Measurements from ENCODE around the gene ZFP92. TPM values are rescaled to one million over a fixed set of nuclear protein-coding genes. Genes with fewer than 3 reads are reported as not detected.
"Not testable (repeated sequence)": the region's sequence is repeated elsewhere in the genome, so short reads cannot be mapped to it uniquely, and the experiment has no call there.

Gene ZFP92, protein sequence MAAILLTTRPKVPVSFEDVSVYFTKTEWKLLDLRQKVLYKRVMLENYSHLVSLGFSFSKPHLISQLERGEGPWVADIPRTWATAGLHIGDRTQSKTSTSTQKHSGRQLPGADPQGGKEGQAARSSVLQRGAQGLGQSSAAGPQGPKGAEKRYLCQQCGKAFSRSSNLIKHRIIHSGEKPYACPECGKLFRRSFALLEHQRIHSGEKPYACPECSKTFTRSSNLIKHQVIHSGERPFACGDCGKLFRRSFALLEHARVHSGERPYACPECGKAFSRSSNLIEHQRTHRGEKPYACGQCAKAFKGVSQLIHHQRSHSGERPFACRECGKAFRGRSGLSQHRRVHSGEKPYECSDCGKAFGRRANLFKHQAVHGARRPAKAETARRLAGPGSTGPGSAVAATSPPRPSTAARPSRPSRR
- total RNA-seq: 0.39 and 0.89 TPM in 2 replicates

DNA sequence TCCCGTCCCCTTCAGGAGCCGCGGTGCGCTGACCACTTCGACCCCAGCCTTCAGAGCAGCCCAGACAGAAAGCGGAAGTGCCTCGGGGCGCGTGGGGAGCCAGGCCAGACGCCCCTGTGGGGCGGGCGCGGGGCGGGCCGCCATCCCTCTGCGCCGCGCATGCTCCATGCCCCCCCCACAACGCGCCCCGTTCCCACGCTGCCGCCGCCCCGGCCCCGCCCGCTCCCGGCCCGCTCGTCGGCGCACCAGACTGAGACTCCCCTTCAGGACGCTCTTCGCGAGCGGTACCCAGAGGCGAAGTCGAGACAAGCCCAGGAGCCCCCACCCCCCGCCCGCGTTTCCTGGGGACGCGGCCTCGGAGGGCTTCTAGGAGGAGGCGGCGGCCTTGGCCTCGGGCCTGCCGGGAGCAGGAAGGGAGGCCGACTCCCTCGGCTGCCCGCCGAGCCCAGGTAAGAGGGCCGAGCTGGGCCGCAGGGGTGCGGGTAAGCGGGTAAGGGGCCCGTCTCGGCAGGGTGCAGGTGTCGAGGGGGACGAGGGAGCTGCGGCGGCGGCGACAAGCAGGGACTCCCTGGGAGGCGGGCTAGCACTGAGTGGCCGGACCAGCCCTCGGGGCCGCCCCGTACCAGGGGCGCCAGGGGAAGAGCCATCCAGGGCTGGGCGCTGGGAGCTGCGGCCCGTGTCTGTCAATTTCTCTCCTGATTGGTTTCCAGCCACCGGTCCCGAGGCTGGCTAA lies at the start of gene ZFP92:
TSS of gene ZFP92 (plus strand) at position 218 of the 733 bp plus-strand sequence. CDS start 6,851 bp downstream, outside the sequence.
- no peak for DNase-seq (ENCODE audit: low read depth in 2 of 2)

DNA sequence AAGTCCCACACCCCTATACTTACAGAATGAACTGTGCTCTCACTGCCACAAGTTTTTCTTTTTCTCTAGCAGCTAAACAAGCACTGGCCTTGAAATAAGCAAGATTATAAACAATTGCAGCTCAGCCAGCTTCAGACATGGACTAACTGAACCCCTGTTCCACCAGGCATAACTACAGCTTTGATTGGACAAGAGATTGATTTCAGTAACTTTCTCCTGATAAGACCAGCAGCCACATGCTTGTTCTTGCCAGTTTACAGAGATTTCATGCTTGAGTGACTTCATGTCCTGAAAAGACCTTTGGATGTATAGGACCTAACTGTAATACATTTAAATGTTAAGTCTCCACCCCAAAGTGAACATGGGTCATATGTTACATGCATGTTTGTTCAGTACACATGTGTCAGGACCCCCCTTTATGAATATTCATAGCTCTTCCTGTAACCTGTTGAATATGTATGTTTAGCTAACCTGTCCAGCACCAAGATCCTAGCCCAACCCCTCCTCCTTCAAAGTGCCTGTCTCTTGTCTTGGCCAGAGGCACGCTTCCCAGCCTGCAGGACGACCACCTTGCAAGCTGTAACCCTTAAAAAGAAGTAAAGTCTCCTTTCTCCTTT lies 49.4 kb upstream of the ZFP92 start:
- DNase-seq (ENCODE audit: low read depth in 2 of 2): no peak

DNA sequence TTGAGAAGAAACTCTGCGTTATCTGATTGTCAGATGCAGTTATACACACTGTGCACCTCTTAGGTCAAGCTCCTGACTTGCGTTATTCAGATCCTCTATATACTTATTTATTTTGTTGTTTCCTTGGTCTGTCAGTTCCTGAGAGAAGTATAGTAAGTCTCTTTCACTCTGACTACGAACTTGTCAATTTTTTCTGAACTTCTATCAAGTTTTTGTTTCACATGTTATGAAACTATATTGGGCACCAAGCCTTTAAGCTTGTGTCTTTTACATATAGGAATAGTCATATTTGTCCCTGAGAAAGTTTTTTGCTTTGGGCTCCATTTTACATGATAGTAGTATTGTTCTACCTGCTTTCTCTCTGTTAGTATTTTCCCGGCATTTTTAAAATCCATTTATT lies 45.6 kb upstream of the ZFP92 start:
- DNase-seq (ENCODE audit: low read depth in 2 of 2): no peak

DNA sequence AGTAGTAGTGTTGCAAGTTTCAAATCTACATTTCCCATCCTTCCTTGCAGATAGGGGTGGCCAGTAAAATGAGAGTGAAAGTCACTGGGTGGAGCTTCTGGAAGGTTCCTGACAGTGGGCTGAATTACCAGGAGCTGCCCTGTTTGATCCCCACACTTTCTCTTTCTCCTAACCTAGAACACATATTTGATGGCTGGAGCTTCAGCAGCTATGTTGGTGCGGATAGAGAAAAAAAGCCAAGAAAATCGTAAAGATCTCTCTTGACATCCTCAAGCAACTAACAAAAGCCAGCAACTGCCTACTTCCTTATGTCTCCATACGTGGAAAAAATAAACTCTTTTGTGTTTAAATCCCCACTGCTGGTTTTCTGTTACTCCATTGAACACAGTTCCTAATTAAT lies 45.2 kb upstream of the ZFP92 start:
- DNase-seq (ENCODE audit: low read depth in 2 of 2): no peak

DNA sequence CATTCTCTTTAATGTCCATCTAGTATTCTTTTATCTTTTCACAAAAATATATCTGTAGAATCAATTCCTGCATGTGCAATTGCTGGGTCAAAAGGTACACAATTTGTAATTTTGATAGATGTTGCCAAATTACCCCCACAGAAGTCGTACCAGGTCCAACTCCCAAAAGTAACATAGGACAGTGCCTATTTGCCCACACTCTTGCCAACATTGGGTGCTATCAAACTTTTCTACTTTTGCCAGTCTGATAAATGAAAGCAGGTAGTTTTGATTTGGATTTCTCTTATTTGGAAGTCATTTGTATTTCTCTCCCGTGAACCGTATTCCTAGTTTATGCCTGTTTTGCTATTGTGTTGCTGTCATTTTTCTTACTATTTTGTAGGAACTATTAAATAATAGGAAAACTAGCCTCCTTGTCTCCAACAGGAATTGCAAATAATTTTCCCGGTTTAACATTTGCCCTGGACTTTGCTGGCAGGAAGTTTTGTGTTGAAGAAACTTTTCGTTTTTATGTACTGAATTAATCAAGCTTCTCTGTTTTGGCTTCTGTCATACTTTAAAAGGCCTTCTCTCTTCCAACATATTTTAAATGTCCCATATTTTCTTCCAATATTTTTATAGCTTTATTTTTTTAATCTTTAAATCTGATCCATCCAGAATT lies 44.3 kb upstream of the ZFP92 start:
- DNase-seq (ENCODE audit: low read depth in 2 of 2): no peak

DNA sequence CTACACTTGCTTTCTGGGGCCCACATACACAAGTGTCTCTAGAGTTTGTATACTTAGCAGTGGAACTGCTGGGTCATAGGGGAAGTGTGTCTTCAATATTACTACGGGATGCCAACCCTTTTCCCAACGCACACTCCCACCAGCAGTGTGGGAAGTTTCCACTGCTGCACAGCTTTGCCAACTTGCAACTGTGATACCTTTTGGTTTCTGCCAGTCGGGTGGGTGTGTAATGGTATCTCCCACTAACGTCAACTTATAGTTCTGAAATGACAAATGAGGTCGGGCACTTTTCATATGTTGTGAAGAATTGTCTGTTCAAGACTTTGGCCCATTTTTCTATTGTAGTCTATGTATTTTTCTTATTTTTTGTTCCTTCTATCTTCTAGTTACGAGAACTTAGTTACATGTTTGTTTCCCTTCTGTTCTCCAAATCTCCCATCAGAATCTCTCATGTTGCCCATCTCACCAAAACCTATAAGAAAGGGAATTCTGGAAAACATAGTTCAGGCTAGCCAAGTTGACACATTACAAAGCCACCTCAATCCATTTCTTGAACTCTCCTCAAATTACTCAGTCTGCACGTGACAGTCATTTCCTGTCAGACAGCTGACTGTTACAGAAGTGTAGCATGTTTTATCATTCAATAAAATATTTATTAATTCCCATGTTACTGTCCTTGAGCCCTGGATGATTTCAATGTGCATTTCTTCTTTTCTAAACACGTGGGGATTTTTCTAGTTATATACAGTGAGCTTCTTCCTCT lies 40.8 kb upstream of the ZFP92 start:
- DNase-seq (ENCODE audit: low read depth in 2 of 2): peak in 1 of 2 donors; percentile 26

DNA sequence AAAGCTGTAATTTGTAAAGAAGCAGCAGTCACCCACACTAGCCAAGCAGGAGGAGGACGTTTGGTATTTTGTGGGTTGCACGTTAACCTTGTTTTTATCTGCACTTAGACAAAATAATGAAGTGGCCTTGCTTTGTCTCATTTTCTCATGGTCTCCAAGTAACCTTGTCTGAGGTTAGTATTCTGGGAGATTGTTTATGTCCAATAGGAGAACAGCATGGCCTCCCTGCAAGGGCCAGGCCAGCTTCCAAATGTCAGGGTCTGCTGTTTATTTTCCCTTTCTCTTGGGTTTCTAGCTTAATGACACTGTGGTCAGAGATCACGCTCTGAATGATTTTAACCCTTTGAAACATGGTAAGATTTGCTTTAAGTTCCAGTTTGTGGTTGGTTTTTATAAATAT lies 40.0 kb upstream of the ZFP92 start:
- DNase-seq (ENCODE audit: low read depth in 2 of 2): no peak

DNA sequence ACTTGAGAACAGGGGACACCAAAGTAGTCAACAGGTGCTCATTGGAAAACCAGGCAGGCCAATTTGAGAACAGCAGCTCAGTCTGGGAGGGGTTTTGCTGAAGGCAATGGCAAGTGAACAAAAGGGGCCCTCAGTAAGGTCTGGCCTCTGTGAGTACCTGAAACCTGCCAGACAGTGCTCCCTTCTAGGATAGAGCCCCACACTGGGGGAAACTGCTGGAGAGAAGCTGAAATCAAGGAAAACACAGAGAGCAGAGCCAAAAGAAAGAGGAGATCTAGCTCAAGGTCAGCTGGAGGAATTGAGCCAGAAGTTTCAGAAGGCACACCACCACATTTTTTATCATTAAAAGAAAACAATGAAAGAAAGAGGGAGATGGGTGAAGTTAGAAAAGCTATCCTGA lies 38.3 kb upstream of the ZFP92 start:
- no peak for DNase-seq (ENCODE audit: low read depth in 2 of 2)

DNA sequence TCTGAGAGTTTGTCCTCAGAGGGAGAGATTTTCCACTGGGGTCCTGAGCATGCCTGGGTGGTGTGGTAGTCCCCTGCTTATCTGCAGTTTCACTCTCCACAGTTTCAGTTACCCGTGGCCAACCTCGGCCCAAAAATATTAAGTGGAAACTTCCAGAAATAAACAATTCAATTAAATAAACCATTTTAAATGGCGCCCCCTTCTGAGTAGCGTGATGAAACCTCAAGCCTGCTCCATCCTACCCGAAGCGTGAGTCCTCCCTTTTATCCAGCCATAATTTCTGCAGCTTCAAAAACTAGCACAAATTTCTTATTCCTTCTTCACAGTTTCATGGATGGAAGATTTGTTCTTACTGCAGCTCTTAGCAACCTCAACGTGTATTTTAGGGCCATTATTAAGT lies 36.8 kb upstream of the ZFP92 start:
- DNase-seq (ENCODE audit: low read depth in 2 of 2): peak in 1 of 2 donors; percentile 1

DNA sequence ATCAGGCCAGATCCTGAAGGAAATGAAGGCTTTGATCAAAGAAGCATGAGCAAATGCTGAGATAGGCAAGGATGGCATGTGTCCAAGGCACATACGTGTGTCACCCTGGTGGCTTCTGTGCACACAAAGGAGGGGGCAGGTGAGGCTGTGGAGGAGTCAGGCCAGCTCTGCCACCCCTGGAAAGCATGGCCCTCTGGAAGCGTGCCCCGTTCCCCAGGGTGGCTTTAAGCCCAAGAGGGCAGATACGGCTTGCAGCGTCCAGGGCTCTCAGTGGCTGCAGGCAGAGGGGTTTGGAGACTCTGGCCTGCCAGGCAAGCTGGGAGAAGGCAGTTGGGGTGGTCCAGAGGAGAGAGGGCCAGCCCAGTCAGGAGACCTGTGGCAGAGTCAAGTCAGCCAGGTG lies 35.7 kb upstream of the ZFP92 start:
- DNase-seq (ENCODE audit: low read depth in 2 of 2): no peak

DNA sequence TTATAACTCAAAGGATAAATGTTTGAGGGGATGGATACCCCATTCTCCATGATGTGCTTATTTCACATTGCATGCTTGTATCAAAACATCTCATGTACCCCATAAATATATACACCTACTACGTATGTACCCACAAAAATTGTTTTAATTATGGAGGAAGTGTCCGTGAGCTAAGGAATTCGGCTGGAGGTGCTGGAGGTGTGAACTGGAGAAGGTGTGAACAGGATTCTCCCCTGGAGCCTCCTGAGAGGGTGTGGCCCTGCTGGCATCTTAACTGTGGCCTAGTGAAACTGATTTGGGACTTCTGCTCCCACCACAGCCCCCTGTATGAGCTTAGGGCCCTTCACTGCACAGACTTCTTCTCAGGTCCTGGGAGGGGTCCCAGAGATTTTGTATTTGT lies 33.5 kb upstream of the ZFP92 start:
- DNase-seq (ENCODE audit: low read depth in 2 of 2): no peak

DNA sequence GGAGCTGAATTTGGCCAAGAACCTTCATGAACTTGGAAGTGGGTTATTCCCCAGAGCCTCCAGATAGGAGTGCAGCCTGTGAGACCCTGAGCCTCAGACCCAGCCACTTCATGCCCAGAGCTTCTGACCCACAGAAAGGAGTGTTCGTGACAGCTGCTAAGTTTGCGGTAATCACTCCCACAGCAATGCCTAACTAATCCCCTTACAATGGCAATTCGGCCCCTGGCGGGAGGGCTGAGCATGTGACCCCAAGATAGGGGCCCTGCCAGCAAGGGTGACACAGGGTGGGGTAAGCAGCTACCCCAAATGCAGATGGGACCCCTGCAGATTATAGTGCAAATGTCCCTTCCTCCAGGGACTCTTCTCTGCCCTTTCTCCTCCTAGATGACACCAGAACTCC lies 32.7 kb upstream of the ZFP92 start:
- no peak for DNase-seq (ENCODE audit: low read depth in 2 of 2)

DNA sequence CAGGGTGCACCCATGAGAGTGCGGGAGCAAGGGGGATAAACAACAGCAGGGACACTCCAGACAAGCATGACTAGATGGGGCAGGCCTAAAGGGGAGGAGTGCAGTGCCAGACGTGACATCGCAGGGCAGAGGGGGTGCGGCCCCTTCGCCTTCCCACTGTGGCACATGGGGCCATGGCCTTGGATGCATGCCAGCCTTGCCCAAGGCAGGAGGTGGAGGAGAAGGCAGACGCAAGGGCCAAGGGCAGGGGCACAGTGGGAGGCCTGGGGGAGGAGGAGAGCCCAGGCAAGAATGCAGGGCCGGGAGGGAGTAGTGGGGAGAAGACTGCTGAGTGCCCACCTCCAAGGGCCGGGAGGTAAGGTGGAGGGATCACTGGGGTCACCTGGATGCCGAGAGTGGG lies 31.8 kb upstream of the ZFP92 start:
- no peak for DNase-seq (ENCODE audit: low read depth in 2 of 2)

DNA sequence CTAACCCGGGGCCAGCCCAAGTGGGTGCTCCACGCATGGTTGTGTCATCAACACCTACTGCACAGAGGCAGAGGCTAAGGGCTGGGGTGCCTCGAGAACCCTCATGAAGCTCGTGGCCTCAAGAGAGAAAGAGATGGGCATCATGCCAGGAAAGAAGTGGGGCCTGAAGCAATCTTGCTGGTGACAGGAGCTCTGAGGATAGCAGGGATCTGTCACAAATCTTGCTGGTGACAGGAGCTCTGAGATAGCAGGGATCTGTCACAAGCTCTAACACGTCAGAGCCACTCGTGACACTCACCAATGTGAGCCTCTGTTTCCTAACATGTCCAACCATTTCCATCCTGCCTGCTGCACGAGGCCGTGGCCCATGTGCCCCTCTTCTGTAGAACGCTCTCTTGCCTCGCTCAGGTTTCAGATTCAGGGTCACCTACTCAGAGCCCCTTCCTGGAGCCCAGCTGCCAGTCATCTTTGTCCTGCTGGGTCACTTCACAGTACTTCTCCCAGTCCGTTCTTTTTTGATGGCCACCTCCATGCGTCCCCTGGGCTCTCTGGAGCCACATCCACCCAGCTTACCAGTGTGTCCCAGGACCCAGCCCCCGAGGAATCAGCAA lies 31.2 kb upstream of the ZFP92 start:
- DNase-seq (ENCODE audit: low read depth in 2 of 2): no peak

DNA sequence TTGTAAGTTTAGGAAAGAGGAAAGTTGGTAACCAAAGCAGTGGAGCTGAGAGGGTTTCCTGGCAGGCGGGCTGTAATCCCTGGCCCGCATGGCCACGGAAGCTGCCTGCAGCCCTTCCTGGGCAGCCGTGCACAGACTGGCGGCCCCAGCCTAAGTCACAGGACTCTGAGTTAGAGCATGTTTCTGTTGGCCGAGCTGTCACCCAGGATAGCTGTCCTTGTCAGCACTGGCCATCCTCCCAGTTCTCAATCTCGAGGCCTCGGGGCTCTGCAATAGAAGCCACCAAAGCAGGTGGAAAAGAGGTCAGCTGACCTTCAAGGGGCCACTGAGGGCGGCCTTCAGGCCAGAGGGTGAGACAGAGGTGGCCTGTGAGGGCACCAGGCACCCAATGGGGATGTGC lies 30.6 kb upstream of the ZFP92 start:
- DNase-seq (ENCODE audit: low read depth in 2 of 2): peak in 1 of 2 donors; percentile 4

DNA sequence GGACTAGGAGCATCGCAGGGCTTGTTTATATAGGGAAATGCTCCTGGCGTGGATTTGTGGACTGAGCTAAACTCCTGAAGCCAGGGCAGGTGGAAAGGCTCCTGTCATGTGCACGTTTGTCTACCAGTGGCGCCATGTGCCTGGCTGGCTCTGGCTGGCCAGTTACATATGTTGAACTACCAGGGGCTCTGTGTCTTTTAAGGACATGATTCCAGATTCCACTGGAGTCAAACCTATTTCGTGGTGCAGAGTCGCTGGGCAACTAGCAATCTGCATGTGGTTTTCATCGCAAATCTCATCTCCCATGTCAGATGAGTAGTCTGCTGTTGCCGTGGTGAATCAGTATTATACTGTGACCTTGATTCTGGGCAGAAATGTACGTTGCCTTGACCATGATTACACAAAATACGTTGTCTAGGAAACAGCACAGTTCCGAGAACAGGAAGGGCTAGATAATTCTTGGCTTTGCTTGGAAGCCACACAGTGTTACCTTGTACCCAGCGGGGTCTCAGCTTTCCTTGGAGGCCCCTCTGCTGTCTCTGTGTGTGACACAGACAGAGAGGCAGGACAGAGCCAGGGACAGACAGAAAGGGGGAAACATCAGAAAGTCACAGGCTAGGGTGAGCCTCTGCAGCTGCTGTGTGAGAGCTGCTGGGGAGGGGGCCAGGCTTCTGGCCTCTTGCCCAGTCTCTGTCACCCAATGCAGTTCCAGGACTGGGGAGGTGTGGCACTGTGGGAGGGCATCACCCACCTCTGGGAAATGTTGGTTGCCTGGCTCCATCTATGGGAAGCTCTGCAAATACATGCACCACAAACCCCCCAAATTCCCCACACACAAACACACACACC lies 29.4 kb upstream of the ZFP92 start:
- peak; percentile 27 to 43 for DNase-seq (ENCODE audit: low read depth in 2 of 2)

DNA sequence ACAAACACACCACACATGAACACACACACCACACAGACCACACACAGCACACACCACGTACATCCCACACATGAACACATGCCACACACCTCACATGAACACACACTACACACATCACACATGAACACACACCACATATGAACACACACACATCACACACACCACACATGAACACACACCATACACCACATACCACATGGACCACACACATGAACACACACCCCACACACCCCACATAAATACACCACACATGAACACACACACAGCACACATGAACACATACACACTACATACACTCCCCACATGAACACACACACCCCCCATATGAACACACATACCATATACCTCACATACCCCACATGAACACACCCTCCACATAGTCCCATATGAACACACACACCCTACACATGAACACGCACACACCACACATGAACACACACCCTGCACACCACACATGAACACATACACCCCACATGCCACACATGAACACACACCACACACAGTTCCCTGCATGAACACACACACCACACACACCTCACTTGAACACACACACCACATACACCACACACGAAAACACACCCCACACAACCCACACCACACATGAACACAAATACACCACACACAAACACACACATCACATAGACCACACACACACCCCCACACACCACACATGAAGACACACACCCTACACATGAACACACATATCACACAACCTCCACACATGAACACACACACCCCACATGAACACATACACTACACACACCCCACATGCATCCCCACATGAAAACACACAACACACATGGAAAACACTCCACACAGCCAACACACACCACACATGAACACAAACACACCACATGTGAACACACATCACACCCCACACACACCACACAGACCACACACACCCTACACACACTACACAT lies 28.4 kb upstream of the ZFP92 start:
- DNase-seq (ENCODE audit: low read depth in 2 of 2): no peak

DNA sequence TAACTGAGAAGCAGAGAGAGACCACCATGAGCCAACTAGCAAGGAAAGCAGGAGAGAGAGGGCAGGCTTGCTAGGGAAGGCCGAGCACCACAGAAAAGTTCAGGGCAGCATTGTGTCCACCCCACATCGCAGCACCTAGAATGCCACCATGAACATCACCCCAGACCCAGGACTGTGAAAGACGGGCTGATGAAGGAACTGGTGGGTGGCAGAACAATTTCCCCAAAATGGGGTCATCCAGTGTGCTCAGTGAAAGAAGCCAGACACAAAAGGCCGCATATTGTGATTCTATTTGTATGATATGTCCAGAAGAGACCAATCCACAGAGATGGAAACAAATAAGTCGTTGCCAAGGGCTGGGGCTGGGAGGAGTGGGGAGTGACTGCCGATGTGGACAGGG lies 26.9 kb upstream of the ZFP92 start:
- DNase-seq (ENCODE audit: low read depth in 2 of 2): no peak

DNA sequence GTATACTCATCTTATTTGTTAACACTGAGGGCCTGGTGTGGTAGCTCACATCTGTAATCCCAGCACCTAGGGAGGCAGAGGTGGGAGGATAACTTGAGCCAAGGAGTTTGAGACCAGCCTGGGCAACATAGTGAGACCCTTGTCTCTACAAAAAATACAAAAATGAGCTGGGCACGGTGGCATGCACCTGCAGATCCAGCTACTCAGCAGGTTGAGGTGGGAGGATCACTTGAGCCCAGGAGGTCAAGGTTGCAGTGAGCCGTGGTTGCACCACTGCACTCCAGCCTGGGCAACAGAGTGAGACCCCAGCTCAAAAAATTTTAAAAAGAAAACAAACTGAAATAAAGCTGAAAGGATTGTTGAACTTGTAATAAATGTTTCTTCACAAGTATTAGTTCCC lies 26.3 kb upstream of the ZFP92 start:
- not testable (repeated sequence) for DNase-seq (ENCODE audit: low read depth in 2 of 2)

Data from dermis microvascular lymphatic vessel endothelial cell (primary cell).